AG04449 (cell line): ENCODE results near the gene EDEM1.

Experiments used
- CTCF ChIA-PET: fragments of 350-600 bp; formaldehyde crosslinking; extraction: SDS; loops from one replicate; lab custom pipeline; 2021; ENCODE audit warnings: antibody characterized with exemption; lab: Yijun Ruan, JAX
- POLR2A ChIA-PET: fragments of 400-600, 350-600 bp; formaldehyde crosslinking; extraction: SDS; loops from one replicate; lab custom pipeline; 2020; ENCODE audit warnings: antibody characterized with exemption, inconsistent platforms; lab: Yijun Ruan, JAX
- DNase-seq: peaks from one replicate; pipeline ENCODE4 v3.0.0-alpha.2; 2010; ENCODE audit warnings: low read depth, low spot score
- H3K4me3 ChIP-seq: 2 replicates; pipeline ENCODE4 v1.5.1; 2011; ENCODE audit warnings: low read depth, mild to moderate bottlenecking, control low read depth, low read length
- TF ChIP-seq, protein P1 (sequence below): IDR thresholded peaks from one replicate; pipeline ENCODE4 v1.5.1; 2011; ENCODE audit warnings: mild to moderate bottlenecking, moderate library complexity, low read length, control low read depth, inconsistent platforms; ENCODE audit not compliant: insufficient read depth; ENCODE audit errors: missing control alignments

Gene EDEM1

DNA sequence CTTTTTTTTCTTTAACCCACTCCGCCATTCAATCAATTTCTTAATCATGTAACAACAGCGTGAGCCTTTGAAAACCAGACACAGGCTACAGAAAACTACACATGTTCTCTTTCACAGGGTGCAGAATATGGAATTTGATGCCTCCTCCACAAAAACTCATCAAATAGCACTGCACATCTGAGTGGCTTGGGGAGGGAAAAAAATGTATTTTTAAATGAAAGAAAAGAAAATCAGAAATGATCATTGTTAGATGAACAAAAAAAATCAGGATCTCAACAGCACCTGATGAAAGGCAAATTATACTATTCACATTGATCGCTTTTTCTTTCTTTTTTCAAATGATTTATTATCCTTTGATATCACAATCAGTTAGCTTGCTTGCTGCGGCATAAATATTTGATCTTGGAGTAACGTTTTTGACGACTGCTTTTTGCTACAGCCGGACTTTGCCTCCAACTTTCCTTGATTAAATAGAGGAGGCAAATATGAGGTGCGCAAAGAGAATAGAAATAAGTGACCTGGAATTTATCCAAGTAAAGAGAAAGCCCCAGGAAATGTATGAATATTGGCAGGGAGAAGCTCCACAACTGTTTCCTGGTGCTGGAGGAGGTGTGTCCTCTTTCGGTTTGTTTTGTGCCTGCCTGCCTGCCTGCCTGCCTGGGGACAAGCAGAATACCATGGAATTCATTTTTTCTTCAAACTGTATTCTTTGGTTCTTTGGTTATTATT lies 63.1 kb downstream of the EDEM1 start:
- ChIA-PET CTCF (interaction anchor here (0.9 to 1.1 kb wide), 2 partner anchors 9 to 17 kb away, joined by 3 read pairs; no protein-coding TSS in a partner anchor), POLR2A (no interaction called here)
- H3K4me3 ChIP-seq = peak overlapping the region; percentile 40
- TF ChIP-seq, protein P1, sequence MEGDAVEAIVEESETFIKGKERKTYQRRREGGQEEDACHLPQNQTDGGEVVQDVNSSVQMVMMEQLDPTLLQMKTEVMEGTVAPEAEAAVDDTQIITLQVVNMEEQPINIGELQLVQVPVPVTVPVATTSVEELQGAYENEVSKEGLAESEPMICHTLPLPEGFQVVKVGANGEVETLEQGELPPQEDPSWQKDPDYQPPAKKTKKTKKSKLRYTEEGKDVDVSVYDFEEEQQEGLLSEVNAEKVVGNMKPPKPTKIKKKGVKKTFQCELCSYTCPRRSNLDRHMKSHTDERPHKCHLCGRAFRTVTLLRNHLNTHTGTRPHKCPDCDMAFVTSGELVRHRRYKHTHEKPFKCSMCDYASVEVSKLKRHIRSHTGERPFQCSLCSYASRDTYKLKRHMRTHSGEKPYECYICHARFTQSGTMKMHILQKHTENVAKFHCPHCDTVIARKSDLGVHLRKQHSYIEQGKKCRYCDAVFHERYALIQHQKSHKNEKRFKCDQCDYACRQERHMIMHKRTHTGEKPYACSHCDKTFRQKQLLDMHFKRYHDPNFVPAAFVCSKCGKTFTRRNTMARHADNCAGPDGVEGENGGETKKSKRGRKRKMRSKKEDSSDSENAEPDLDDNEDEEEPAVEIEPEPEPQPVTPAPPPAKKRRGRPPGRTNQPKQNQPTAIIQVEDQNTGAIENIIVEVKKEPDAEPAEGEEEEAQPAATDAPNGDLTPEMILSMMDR = no peak
- no peak for DNase-seq

DNA sequence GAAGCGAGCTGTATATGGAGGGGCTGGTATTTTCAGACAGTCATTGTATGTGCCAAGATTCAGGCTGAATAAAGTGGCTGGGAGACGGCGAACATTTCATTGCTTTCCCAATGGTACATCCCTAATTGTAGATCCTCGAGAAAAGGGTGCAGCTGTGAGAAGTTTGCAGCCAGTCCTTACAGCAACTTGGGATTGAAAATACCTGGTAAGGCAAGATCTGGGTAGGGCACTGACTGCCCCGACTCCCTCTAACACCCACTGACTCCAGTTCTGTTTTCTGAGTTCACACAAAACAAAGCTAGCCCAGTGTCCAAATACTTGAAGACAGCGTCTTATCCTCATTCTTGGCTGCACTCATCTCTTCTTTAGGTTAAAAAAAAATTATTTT lies 63.7 kb downstream of the EDEM1 start:
- H3K4me3 ChIP-seq = peak overlapping the region; percentile 40
- CTCF ChIA-PET = interaction anchor here (0.9 to 1.2 kb wide), 3 partner anchors 8 to 24 kb away, joined by 3 read pairs; no protein-coding TSS in a partner anchor
- TF ChIP-seq, protein P1 = no peak
- POLR2A ChIA-PET = no interaction called here
- no peak for DNase-seq

DNA sequence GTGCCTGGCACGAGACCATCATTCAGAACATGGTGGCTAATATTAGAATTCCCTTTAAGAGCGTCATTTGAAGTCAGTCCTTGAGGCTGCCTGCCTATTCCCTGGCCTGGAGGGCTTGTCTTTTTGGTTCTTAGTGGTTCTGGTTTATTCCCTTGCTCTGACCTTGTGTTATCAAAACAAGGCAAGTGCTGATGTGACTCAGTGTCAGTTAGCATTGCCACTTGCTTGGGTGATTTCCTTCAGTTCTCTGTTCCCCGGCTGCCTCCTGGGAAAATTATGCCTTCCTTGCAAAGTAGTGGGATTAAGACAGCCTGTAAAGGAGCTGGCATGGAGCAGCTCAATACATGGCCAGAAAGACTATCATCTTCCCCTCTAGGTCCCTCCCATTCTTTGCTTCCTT lies 64.6 kb downstream of the EDEM1 start:
- POLR2A ChIA-PET = no interaction called here
- TF ChIP-seq, protein P1 = no peak
- CTCF ChIA-PET = interaction anchor here (1.1 to 1.2 kb wide), 3 partner anchors 19 to 24 kb away, joined by 3 to 4 read pairs (median 3); no protein-coding TSS in a partner anchor
- no peak overlapping the region for H3K4me3 ChIP-seq
- DNase-seq = no peak

DNA sequence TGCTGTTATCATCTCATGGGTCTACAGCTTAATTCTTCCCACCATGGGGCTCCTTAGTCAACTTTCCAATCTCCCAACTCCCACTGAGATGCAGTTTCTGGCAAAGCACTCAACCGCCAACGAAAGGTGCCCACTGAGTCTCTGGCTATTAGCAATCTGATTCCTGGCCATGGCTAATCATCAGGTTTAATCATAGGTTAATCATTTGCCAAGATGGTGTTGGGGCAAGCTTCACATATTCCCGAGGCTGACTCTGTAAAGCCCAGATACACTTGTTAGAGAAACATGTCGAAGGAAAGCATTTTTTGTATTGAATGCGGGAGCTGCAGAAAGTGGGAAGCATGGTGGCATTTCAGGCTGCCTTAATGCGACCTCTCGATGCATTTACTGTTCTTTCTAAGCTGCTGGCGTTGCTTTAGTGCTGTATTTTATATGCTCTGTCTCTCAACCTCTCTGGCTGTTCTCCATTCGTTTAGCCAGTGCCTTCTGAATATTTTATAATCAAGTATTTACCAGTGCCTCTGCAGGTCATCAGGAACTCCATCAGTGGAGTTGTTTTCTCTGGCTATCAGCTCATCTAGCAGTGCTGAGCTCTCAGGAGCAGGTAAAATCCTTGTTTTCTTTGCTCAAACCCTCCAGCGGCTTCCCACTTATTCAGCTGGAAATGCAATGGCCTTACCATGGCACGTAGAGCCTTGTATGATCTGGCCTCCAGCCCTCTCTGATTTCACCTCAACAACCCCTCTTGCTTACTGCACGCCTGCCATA lies 67.0 kb downstream of the EDEM1 start:
- CTCF ChIA-PET = no interaction called here
- TF ChIP-seq, protein P1 = no peak
- H3K4me3 ChIP-seq = no peak overlapping the region
- no peak for DNase-seq
- POLR2A ChIA-PET = no interaction called here

DNA sequence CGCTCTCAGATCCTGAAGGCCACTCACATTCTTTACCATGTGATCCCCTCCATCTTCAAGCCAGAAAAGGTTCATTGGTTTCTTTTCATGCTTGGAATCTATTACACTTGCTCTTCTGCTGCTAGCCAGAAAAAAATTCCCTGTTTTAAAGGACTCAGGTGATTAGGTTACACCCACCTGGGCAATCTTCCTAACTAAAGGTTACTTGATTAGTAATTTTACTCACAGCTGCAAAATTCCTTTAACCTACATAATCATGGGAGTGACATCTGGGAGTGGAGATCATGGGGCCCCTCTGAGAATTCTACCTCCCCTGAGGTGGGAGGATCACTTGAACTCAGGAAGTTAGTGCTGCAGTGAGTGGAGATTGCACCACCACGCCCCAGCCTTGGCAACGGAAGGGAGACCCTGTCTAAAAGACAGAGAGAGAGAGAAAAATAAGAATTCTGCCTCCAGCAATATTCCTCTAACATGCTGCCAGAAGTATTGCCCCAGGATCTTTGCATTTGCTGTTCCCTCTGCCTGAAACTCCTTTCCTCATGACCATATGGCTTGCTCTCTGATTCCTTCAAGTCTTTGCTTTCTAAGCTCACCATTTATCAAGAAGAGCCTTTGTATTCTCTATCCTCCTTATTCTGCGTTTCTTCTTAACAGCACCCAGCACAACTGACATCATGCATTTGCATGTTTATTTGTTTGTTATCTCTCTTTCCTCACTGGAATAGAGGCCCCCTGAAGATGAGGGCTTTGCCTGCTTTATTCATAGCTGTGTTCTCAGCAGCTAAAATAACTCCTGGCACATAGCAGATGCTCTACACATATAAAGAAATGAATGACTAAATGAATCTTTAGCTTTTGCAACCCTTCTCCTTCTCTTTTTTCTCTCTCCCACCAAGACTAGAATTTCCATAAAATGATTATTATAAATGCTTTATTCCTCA lies 68.2 kb downstream of the EDEM1 start:
- CTCF ChIA-PET = no interaction called here
- no peak overlapping the region for H3K4me3 ChIP-seq
- TF ChIP-seq, protein P1 = no peak
- DNase-seq = no peak
- POLR2A ChIA-PET = no interaction called here
